HG03460 (cell line): ENCODE data around the gene UBLCP1.
A peak's percentile ranks its signal among the peaks of the same experiment; 100 is the strongest.
"Not testable (repeated sequence)": the region's sequence is repeated elsewhere in the genome, so short reads cannot be mapped to it uniquely, and the experiment has no call there.

Source experiments
- ATAC-seq: cut with Tn5 transposase; IDR thresholded peaks from one replicate; pipeline ENCODE4 v1.9.1; 2021; ENCODE audit not compliant: unreplicated experiment

UBLCP1 gene

GRCh38 chr5:159262859-159263568, at the start of gene UBLCP1:
TSS of gene UBLCP1 (plus strand) at chr5:159263290. CDS start at chr5:159268916, 5,626 bp downstream.
- ATAC-seq = peak; percentile 92

DNA sequence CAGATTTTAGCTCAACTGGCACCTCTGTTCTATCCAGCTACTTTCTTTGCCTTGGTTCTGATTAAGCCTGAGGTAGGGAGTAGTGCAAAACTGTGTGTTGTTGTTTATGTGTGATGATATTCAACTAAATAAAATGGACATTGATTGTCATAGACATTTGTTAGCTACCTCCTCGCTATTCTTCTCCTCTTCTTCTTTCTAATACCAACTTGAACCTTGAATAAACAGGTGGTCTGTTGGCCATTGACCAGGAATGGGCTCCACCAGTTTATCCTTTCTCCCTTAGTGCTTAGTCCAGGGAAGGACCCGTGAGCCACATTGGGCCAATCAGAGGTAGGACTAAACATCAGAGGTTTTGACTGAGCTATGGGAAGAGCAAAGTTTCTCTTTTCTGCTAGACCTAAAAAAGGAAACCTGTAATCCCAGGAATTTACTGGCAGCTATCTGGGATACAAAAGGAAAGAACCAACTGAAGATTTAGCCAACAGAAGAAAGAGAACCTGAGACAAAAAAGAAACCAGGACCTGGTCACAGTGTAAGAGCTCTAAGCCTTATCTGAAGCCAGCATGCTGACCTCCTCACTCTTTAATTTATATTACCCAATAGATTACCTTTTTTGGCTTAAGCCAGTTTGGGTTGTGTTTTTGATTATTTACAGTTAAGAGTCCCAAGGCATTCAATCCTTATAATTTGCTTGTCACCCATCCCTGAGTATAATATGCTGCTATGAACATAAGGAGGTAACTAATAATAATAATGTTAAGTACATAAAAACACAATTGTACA, 48.4 kb upstream of the UBLCP1 start:
- ATAC-seq = no peak

GRCh38 chr5:159215886-159216285, 47.2 kb upstream of the UBLCP1 start:
- no peak for ATAC-seq

GRCh38 chr5:159216454-159216853, 46.6 kb upstream of the UBLCP1 start:
- no peak for ATAC-seq

DNA sequence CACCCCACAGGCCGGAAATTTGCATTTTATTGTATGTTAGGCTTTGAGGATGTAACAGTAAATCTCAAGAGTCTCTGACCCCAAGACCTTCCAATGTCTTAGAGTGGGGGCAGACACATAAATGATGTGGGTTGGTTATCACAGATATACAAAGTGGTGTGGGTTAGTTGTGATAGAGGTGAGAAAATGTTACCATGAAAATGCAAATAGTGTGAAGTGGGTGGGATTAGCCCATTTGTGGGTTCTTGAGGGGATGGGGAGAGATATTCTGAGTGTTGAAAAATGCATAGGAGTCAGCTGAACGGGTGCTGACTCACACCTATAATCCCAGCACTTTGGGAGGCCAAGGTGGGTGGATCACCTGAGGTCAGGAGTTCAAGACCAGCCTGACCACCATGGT, 45.9 kb upstream of the UBLCP1 start:
- ATAC-seq = no peak

DNA sequence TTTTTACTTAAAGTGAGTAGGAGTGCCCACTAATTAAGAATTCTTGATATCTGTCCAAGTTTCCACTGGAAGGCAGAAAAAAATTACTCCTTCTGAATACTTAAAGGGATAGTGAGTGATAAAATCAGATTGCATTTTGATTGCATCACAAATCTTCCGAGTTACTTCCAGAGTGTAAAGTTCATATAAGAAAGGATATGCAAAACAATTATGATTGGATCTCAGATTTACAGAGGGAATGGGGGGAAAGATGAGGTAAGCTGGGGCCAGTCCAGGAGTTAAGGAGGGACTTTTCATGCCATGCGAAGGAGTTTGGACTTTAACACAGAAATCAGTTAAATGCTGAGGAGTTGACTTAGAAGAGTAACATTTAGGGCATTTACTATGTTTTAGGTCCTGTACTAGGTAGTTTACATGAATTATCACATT, 44.5 kb upstream of the UBLCP1 start:
- no peak for ATAC-seq

DNA sequence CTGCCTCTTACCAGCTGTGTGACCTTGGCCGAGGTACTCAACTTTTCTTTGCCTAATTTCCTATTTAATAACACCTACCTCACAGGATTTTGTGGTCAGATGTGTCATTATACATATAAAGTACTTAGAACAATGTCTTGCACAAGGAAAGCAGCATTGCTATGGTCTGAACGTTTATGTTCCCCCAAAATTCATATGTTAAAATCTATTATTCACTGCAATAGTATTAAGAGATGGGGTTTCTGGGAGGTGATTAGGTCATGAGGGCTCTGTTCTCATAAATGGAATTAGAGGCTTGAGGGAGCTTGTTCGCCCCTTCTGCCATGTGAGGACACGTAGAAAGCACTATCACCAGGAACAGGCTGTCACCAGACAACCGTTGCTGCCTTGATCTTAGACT, 42.9 kb upstream of the UBLCP1 start:
- ATAC-seq = no peak

- no peak for ATAC-seq
Measured at GRCh38 chr5:159223469-159223868, 39.6 kb upstream of the UBLCP1 start.

DNA sequence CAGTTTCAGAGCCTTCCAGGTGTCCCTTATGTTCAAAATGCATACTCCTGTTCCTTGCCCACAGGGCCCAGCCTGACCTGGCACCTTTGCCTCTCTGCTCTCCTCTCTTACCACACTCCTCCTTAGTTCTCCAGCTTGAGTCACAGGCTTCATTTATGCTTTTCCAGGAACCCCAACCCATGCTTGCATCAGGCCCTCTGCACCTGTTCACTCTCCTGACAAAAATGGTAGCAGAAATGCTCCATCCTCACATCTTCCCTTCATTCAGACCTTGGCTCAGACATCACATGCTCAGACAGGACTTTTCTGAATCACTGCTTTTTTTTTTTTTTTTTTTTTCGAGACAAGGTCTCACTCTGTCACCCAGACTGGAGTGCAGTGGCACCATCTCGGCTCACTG, 38.6 kb upstream of the UBLCP1 start:
- no peak for ATAC-seq

- no peak for ATAC-seq
Measured at GRCh38 chr5:159226451-159226850, 36.6 kb upstream of the UBLCP1 start.

GRCh38 chr5:159227452-159227851, 35.6 kb upstream of the UBLCP1 start:
- no peak for ATAC-seq

DNA sequence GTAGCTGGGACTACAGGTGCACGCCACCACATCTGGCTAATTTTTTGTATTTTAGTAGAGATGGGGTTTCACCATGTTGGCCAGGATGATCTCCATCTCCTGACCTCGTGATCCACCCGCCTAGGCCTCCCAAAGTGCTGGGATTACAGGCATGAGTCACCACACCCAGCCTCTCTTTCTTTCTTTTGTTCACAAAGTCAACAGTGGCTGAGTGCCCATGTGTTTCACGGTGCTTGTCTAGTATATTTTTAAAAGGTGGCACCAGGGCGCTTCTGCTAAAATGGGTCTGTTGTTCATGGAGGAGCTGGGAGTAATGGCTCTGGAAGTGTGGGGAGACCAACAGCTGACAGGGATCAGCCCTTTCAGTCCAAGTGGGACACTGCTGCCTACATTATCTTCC, 35.0 kb upstream of the UBLCP1 start:
- not testable (repeated sequence) for ATAC-seq

DNA sequence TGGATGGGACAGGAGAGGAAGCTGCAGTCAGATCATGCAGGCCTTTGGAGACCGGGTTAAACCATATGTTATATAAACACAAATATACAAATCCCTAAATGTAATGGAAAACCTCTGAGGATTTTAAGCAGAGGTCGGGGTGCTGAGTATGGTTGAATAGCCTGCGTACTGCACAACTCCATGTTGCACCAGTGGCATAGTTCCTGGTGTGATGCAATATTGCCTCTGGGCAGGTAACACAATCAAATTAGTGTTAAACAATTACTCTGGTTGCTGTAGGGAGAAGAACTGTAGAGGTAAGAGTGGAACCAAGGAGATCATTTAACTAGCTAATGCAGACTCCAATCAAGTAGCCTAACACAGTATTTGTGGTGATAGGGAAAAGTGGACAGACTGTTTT, 32.4 kb upstream of the UBLCP1 start:
- ATAC-seq = no peak

DNA sequence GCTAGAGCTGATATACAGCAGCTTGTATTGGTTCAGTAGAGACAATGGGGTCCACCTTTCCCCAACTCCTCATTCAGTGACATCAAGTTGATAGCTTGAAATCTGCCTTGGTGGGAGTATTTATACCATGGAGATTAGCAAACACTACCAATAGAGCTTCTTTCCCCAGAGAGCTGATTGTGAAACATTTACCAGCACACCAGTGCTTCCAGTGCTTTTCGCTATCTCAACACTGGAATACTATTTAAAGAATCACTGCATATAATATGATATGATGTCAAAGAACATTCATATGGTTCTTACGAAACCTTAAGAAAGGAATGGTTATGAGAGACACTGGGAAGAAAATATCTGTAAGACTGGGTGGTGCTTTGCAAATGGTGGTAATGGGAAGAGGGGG, 31.9 kb upstream of the UBLCP1 start:
- ATAC-seq = no peak

DNA sequence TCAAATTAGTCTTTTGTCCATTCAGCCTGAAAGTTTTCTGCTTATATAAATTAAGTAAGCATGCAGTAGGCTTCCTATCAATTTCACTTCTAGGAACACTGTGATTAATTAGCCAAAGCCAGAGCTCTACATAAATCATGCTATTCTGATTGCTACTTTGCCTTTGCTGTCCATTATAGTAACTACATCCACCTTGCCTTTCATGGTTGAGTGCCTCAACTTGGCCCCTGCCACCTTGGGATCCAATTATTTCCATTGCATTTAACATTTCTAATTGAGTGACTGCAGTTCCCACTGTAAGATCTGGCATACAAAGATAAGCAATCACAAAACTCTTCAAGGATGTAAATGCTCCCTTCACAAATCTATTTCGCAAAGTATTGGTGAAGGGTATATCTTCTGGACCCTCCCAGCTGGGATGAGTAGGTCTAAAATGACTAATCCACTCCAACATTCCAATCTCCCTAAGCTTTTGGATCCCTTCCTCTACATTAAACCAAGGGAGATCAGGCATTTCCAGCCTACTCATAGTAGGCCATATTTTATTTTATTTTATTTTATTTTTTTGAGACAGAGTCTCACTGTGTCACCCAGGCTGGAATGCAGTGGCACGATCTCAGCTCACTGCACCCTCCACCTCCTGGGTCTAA, 27.1 kb upstream of the UBLCP1 start:
- not testable (repeated sequence) for ATAC-seq

DNA sequence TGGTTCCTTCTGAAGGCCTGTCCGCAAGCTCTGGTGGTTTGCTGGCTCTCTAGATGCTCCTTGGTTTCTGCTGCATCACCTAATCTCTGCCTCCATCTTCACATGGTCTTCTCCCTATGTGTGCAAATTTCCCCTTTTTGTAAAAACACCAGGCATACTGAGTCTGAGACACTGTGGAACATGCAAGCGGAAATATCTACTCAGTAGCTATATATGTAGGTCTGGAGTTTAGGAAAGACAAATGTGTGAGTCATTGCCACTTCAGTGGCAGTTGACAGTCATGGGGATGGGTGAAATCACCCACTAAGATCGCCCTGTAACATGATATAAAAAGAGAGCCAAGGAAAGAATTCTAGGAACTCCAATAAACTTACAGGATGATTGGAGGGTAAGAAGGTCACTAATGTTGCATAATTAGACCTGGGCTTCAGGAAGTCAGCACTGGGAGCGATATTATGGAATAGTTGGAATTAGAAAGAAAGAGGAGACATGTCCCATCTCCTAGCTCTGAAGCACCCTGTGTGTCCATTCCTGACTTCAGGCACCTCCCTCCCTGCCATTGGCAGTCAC, 22.7 kb upstream of the UBLCP1 start:
- no peak for ATAC-seq

DNA sequence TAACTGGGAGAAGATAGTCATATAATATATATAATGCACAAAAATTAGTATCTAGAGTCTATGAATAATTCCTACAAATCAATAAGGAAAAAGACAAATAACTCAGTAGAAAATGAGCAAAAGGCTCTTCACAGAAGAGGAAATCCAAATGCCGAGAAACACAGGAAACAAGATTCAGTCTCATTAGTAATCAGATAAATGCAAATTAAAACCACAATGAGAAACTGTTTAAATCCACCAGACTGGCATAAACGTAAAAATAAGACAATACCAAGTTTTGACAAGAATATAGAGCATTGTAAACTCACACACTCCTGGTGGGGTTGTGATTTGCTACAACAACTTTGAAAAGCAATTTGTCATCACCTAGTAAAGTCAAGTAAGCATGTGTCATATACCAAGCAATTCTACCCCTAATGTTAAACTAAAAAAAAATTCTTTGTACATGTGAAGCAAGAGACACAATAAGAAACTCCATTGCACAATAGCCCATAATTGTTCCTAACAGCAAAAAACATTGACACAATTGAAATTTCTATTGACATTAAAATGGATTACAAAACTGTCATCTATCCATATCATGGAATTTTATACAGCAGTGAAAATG, 21.0 kb upstream of the UBLCP1 start:
- ATAC-seq = no peak

DNA sequence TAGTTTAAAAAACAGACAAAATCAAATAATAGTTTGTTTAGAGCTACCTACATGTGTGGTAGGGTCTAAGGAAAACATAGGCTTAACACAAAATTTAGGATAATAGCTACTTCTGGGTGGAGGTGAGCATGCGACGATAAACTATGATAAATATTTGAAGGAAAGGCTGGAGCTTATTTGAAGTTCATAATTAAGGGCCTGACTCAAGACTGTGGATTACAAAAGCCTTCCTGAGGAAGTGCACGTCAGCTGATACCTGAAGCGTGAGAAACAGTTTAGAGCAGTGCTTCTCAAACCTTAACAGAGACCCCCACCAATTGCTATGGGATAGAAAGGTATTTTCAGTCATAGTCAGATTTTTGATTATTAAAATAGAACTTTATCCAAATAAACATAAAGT, 20.4 kb upstream of the UBLCP1 start:
- no peak for ATAC-seq

- ATAC-seq = no peak
Measured at GRCh38 chr5:159243385-159243784, 19.7 kb upstream of the UBLCP1 start.

DNA sequence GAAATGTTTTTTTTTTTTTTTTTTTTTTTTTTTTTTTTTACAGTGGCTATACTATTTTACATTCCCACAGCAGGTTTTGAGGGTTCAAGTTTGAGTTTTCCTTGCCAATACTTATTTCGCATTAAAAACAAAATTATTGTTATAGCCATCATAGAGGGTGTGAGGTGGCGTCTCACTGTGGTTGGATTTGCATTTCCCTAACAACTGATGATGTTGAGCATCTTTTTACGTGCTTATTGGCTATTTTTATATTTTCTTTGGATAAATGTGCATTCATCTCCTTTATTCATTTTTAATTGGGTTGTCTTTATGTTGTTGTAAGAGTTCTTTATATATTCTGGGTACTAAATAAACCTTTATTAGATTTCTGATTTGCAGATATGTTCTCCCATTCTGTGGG, 18.9 kb upstream of the UBLCP1 start:
- ATAC-seq = no peak

DNA sequence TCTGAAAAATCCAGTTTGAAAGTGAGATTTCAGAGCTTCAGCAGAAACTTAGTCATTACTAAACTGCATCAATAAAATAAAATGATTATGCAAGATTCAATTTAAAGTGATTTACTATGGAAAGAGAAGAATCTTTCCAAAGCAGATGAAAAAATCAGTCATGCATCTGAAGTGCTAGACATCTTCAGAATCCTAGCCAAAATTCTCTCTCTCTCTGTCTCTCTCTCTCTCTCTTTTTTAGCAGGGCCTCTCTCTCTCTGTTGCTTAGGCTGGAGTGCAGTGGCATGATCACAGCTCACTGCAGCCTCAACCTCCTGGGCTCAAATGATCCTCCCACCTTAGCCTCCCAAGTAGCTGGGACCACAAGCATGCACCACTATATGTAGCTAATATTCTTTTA, 18.2 kb upstream of the UBLCP1 start:
- ATAC-seq = no peak
